Gastrocnemius medialis (tissue), 4 donors: ENCODE measurements around the gene SEC62.

Experiments used
- POLR2A ChIP-seq, 2 donors: fragments of 450-650 bp; IDR thresholded peaks; one replicate each; pipeline ENCODE4 v1.6.1; 2017; ENCODE audit warnings: antibody characterized with exemption in 2 of 2, mild to moderate bottlenecking in 2 of 2, moderate library complexity in 2 of 2
- TF ChIP-seq, protein P1 (sequence below), 5 experiments: fragments of 450-650 bp in 3 of 5; fragments of 200-600 bp in 2 of 5; sonication (generic) in 2 of 5; IDR thresholded peaks in 4 of 5; conservative IDR thresholded peaks in 1 of 5; 1 replicate in 4 of 5; 2 replicates in 1 of 5; pipeline ENCODE4 v1.5.1; 2016 to 2019; ENCODE audit warnings: antibody characterized with exemption in 5 of 5, mild to moderate bottlenecking in 3 of 5, moderate library complexity in 3 of 5

- TF ChIP-seq, protein P1, sequence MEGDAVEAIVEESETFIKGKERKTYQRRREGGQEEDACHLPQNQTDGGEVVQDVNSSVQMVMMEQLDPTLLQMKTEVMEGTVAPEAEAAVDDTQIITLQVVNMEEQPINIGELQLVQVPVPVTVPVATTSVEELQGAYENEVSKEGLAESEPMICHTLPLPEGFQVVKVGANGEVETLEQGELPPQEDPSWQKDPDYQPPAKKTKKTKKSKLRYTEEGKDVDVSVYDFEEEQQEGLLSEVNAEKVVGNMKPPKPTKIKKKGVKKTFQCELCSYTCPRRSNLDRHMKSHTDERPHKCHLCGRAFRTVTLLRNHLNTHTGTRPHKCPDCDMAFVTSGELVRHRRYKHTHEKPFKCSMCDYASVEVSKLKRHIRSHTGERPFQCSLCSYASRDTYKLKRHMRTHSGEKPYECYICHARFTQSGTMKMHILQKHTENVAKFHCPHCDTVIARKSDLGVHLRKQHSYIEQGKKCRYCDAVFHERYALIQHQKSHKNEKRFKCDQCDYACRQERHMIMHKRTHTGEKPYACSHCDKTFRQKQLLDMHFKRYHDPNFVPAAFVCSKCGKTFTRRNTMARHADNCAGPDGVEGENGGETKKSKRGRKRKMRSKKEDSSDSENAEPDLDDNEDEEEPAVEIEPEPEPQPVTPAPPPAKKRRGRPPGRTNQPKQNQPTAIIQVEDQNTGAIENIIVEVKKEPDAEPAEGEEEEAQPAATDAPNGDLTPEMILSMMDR (IDR thresholded peaks at IDR 0.05 in 4 of 5, conservative IDR thresholded peaks at IDR 0.05 in 1 of 5) = no peak
- no peak for TF ChIP-seq POLR2A (IDR thresholded peaks at IDR 0.05)
These were observed 66.9 kb downstream of the SEC62 start for GRCh38 chr3:170033489-170033888.
